SKM-1 (cell line): ENCODE measurements around the gene CRTAC1.

Source experiments
- DNase-seq: peaks from one replicate; lab custom pipeline; 2025; ENCODE audit not compliant: unreplicated experiment; lab: John Stamatoyannopoulos, UW

The CRTAC1 gene

DNA sequence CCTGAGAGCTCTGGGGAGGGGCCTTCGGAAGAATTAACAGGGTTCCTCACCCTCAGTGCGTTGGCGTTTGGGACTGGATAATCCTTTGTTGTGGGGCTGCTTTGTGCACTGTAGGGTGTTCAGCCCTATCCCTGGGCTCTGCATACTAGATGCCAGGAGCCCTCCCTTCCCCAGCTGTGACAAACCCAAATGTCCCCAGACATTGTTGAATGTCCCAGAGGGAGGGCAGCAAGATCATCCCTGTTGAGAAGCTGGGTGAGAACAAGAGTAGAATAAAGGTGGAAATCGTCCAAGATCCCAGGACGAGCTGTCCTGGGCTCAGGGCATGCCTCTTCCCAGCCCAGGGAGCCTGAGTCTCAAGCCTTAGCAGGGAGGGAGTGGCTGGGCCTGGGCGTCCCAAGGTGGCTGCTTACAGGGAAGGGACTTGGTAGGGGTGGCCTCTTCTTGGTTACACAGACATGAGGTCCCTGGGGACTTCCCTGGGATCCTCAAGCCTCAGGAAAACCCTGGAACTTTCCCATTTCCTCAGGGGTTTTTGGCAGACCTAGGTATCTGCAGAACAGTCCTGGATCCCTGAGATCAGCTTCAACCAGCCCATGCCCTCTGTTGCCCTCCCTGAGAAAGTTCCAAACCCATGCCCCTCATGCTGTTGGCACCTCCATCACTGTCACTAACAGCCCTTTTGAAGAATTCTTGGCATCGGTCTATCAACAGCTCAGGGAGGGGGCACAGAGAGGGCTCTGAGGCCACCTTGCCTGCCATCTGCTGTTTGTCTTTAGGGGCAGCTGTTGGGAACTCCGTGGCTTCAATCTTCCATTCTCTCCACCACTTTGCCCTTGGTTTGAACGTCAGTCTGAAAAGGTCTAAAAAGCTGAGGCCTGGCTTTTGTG is 127.0 kb downstream of the CRTAC1 start:
- DNase-seq = no peak

GRCh38 chr10:97901381-97901780 is 129.0 kb downstream of the CRTAC1 start:
- DNase-seq = no peak

- DNase-seq = no peak
Measured at GRCh38 chr10:97898429-97898828, 132.0 kb downstream of the CRTAC1 start.

- DNase-seq = no peak
Measured at GRCh38 chr10:97896756-97897358, 133.6 kb downstream of the CRTAC1 start.

GRCh38 chr10:97895915-97896314 is 134.5 kb downstream of the CRTAC1 start:
- DNase-seq = no peak

DNA sequence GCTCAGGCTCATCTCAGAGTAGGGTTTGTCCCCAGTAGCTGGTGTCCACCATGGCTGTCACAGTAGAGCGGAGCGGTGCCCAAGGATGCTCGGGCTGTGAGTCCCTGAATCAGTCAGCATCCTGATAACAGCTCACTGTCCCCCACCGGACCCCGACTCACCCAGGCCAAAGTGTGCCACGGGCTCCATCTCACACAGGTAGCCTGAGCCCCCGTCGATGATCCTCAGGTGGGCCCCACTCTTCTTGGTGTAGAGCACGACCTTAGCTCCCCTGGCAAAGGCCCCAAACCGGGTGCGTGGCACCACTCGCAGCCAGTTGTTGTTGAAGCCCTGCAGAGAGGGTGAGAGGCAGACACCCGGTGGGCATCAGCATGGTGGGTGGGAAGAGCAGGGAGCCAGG is 135.3 kb downstream of the CRTAC1 start:
- DNase-seq = no peak

DNA sequence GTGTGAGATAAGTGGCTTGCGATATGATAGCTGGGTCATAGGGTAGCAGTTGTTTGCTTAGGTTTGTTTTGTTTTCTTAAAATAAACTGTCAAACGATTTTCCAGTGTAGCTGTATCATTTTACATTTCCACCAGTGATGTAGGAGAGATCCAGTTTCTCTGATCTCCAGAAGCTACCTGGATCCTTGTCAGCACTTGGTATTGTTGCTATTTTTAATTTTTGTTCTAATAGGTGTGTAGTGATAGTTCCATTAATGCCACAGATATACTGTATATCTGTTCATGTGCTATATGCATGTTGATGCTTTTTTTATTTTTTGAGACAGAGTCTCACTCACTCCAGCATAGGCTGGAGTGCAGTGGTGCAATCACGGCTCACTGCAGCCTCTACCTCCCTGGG is 136.3 kb downstream of the CRTAC1 start:
- DNase-seq = no peak

GRCh38 chr10:97892939-97893338 is 137.5 kb downstream of the CRTAC1 start:
- DNase-seq = no peak

DNA sequence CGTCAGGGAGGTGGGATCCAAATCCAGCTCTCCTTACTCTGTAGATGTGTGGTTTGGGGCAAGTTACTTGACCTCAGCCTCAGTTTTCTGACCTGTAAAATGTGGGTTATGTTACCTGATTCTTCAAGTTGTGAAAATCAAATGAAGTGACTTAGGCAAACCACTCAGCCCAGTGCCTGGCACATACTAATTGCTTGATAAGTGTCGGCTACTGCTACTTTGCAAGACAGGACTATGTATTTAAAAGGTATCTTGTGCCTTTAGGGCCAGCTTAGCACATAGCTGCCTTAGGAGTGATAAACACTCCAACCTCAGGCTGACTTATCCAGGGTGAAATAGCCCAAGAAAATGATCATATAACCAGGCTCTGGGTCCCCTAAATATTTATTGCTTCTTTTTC is 137.9 kb downstream of the CRTAC1 start:
- DNase-seq = no peak

DNA sequence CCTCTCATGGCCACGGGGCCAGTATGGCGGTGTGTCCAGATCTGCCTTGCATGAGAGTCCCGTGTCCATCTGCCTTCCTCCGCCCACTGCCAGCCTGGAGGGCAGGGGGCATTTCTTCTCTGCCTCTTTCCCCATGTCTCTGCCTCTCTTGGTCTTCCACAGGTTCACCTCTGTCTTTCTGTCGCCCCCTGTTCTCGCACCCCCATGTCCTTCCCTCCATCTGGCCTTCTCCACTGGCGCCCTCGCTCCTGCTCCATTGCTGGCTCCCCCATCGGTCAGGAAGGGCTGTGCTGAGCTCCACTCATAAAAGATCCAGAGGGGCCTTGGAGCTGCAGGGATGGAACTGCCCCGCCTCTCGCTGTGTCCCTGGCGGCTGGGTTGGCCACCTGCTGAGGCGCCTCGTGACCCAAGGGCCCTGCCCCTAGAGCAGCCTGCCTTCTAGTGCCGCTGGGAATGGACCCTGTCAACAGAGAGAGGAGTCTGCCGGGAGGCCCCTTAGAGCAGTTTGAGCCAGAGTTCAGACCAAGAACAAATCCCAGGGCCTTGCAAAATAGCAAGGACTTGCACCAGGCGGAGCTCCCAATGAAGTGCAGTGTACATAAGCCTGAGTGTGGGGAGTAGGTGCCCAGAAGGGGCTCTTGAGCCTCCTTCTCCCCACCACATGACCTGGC is 138.8 kb downstream of the CRTAC1 start:
- DNase-seq = no peak

DNA sequence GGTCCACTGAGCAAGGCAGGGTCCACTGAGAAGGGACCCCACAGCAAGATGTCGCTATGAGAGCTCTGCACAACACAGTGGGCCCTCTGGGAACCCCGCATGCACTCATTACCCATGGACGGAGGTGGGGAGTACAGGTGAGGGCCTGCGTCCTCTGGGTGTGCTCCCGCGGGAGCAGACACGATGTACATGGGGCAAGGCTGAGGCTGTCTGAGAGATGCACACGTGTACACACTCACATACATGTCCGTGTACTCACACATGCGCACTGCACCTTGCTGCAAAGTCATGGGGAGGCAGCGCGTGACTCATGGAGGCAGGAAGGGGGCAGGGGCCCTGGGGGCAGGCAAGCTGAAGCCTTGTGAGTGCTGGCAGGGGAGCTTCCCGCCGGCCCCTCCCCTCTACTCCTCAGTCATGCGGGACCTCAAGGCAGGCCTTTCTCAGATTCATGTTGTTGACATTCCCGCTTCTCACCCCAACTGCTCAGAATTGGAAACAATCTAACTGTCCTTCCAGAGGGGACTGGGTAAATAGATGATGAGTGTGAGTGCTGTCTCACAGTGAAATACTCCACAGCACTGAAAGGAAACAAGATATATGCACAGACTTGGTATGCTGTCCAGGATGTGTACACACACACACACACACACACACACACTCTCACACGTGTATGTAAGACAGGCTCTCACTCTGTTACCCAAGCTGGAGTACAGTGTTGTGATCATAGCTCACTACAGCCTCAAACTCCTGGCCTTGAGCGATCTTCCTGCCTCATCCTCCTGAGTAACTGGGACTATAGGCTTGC is 140.8 kb downstream of the CRTAC1 start:
- no peak for DNase-seq

GRCh38 chr10:97888641-97889262 is 141.7 kb downstream of the CRTAC1 start:
- DNase-seq = no peak

DNA sequence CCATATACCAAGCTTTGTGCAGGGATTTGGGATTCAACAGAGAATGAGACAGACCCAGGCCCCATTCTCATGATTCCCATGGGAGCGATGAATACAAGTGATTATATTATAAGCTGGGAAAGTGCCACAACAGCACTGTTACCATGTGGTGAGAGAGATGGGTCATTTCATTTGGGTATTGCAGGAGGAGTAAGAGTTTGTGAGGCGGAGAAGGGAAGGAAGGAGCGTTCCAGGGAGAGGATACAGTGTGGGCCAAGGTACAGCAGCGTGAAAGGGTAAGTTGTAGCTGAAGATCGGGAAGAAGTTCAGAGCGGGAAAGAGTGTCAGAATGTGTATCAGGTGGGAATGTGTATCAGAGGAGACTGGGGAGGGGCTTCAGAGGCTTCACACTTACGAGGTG is 142.3 kb downstream of the CRTAC1 start:
- DNase-seq = no peak

GRCh38 chr10:97887399-97887798 is 143.0 kb downstream of the CRTAC1 start:
- DNase-seq = no peak

- DNase-seq = no peak
Measured at GRCh38 chr10:97886286-97886685, 144.1 kb downstream of the CRTAC1 start.

GRCh38 chr10:97883092-97883485 is 147.3 kb downstream of the CRTAC1 start:
- no peak for DNase-seq

- no peak for DNase-seq
Measured at GRCh38 chr10:97882142-97883091, 148.0 kb downstream of the CRTAC1 start.

- no peak for DNase-seq
Measured at GRCh38 chr10:97880109-97880508, 150.3 kb downstream of the CRTAC1 start.

DNA sequence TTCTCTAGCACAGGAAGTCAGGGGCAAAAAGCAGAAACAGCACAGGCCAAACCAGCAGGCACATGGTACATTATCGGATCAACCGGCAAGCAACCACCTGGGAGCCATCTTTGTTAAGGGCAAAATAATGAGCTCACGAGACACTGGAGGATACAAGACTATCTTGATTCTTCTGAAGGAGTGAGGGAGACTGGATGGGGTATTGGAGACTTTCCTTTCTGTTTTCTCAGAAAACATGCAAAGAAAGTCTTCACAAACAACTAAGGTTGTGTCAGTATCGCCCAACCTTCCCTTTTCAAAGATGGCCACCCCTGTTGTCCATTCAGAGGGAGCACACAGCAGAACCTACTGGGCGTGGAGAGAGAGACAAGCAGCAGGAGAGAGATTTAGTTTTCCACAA is 151.2 kb downstream of the CRTAC1 start:
- DNase-seq = no peak

DNA sequence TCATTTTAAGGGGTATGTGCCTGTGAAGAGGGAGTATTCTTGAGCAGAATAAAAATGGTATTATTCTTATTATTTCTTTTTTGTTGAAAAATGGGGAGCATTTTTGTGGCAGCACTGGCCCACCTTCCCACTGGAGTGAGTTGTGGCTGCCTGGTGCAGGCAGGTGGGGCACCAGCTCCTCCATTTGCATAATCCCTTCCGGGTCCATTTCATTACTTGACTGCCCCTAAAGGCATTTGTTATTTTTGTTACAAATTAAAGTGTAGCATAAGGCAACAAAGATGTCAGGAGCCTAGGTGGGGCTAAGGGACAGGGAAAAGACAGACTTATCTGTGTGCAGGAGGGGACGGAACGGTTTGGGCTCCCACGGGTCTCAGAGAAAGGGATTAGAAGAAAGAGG is 154.0 kb downstream of the CRTAC1 start:
- DNase-seq = no peak
